WERI-Rb-1 (cell line): ENCODE measurements around the gene ADAMTS20.
"Not testable (repeated sequence)": the region's sequence is repeated elsewhere in the genome, so short reads cannot be mapped to it uniquely, and the experiment has no call there.

ENCODE experiments used
- DNase-seq: peaks from one replicate; pipeline ENCODE4 v3.0.0-alpha.2; 2020
- H3K27ac ChIP-seq: fragments of 250-450 bp; sonication (Bioruptor Pico); 2 replicates; pipeline ENCODE4 v1.5.1; 2020; ENCODE audit warnings: mild to moderate bottlenecking, moderate library complexity
- H3K27me3 ChIP-seq: fragments of 250-450 bp; sonication (Bioruptor Pico); 2 replicates; pipeline ENCODE4 v1.5.1; 2021; ENCODE audit warnings: mild to moderate bottlenecking, low read depth, moderate library complexity; ENCODE audit not compliant: insufficient read depth, severe bottlenecking
- H3K36me3 ChIP-seq: fragments of 250-450 bp; sonication (Bioruptor Pico); 2 replicates; pipeline ENCODE4 v1.5.1; 2020; ENCODE audit warnings: mild to moderate bottlenecking, moderate library complexity
- H3K4me3 ChIP-seq: 2 replicates; pipeline ENCODE4 v1.5.1; 2011; ENCODE audit warnings: low read depth, mild to moderate bottlenecking, control low read depth, low read length
- H3K9me3 ChIP-seq: fragments of 250-450 bp; sonication (Bioruptor Pico); 2 replicates; pipeline ENCODE4 v1.5.1; 2021; ENCODE audit warnings: mild to moderate bottlenecking, moderate library complexity; ENCODE audit not compliant: severe bottlenecking
- TF ChIP-seq, protein P1 (sequence below): IDR thresholded peaks from 2 replicates; pipeline ENCODE4 v1.5.1; 2011; ENCODE audit warnings: low read depth, mild to moderate bottlenecking, control low read depth, inconsistent platforms, low read length

The ADAMTS20 gene

GRCh38 chr12:43556057-43556456, 4.1 kb upstream of the ADAMTS20 start:
- TF ChIP-seq, protein P1, sequence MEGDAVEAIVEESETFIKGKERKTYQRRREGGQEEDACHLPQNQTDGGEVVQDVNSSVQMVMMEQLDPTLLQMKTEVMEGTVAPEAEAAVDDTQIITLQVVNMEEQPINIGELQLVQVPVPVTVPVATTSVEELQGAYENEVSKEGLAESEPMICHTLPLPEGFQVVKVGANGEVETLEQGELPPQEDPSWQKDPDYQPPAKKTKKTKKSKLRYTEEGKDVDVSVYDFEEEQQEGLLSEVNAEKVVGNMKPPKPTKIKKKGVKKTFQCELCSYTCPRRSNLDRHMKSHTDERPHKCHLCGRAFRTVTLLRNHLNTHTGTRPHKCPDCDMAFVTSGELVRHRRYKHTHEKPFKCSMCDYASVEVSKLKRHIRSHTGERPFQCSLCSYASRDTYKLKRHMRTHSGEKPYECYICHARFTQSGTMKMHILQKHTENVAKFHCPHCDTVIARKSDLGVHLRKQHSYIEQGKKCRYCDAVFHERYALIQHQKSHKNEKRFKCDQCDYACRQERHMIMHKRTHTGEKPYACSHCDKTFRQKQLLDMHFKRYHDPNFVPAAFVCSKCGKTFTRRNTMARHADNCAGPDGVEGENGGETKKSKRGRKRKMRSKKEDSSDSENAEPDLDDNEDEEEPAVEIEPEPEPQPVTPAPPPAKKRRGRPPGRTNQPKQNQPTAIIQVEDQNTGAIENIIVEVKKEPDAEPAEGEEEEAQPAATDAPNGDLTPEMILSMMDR, result no peak
- Histone ChIP-seq H3K27ac (no peak overlapping the region), H3K9me3 (no peaks in the 10 kb centered on the region), H3K36me3 (no peaks in the 10 kb centered on the region), H3K27me3 (no peaks in the 10 kb centered on the region), H3K4me3 (no peak overlapping the region)
- DNase-seq, result no peak

GRCh38 chr12:43551279-43551970, 578 bp downstream of the ADAMTS20 start:
- no peaks in the 10 kb centered on the region for H3K36me3 ChIP-seq
- H3K4me3 ChIP-seq, result peak overlapping the region; percentile 74
- DNase-seq, result peak; percentile 20
- H3K9me3 ChIP-seq, result no peaks in the 10 kb centered on the region
- no peak overlapping the region for H3K27ac ChIP-seq
- H3K27me3 ChIP-seq, result no peaks in the 10 kb centered on the region
- TF ChIP-seq, protein P1, result no peak

DNA sequence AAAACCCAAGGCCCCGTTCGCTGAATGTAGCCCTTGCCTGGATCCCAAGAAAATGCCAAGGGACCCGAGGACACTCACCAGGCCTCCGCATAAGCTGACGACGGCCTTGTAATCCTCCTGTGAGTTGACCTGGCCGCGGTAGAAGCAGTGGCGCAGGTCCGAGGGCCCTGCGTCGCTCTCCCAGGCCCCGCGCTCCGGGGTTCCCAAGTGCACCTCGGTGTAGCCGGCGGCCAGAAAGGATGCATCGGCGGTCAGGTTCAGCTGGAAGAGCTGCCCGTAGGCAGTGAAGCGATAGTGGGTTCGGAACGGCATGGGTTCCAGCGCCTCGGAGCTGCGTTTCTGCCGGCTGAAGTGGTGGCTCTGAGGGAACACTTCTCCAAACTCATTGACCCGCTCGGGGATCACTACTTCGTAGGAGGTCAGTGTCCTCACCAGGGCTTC, 1.2 kb downstream of the ADAMTS20 start:
- Histone ChIP-seq H3K27me3 (no peaks in the 10 kb centered on the region), H3K36me3 (no peaks in the 10 kb centered on the region), H3K27ac (no peak overlapping the region), H3K4me3 (peak overlapping the region; percentile 74), H3K9me3 (no peaks in the 10 kb centered on the region)
- TF ChIP-seq, protein P1, result no peak
- DNase-seq, result peak; percentile 20

GRCh38 chr12:43544703-43545102, 7.3 kb downstream of the ADAMTS20 start:
- Histone ChIP-seq H3K9me3 (no peaks in the 10 kb centered on the region), H3K27ac (no peak overlapping the region), H3K27me3 (no peaks in the 10 kb centered on the region), H3K36me3 (no peaks in the 10 kb centered on the region), H3K4me3 (no peak overlapping the region)
- TF ChIP-seq, protein P1, result no peak
- DNase-seq, result no peak

- H3K9me3 ChIP-seq, result no peaks in the 10 kb centered on the region
- no peaks in the 10 kb centered on the region for H3K27me3 ChIP-seq
- H3K4me3 ChIP-seq, result no peak overlapping the region
- DNase-seq, result no peak
- H3K36me3 ChIP-seq, result no peaks in the 10 kb centered on the region
- no peak overlapping the region for H3K27ac ChIP-seq
- TF ChIP-seq, protein P1, result no peak
Measured at GRCh38 chr12:43540470-43540869, 11.5 kb downstream of the ADAMTS20 start.

GRCh38 chr12:43537675-43538074, 14.3 kb downstream of the ADAMTS20 start:
- not testable (repeated sequence) for DNase-seq, H3K4me3 ChIP-seq, H3K9me3 ChIP-seq, H3K27me3 ChIP-seq, H3K27ac ChIP-seq, H3K36me3 ChIP-seq
